ENCODE data around the gene CX3CR1.

GRCh38 chr3:39232859-39233258 is 47.0 kb downstream of the CX3CR1 start:
- TF ChIP-seq CTCF (IDR thresholded peaks at IDR 0.05; ENCODE audit: insufficient read depth, low read length, poor library complexity, severe bottlenecking) (no peak), EZH2phosphoT487 (conservative IDR thresholded peaks at IDR 0.05; ENCODE audit: low read length) (no peak)

Measured in SU-DHL-6 (cell line).